NCI-H2227 (cell line): ENCODE measurements around the gene PRR15L.

Experiments
- DNase-seq: peaks from one replicate; lab custom pipeline; 2025; ENCODE audit not compliant: unreplicated experiment; lab: John Stamatoyannopoulos, UW

PRR15L gene

GRCh38 chr17:47962901-47963300, 5.2 kb upstream of the PRR15L start:
- no peak for DNase-seq

GRCh38 chr17:47961406-47961805, 3.7 kb upstream of the PRR15L start:
- DNase-seq, result no peak

- peak; percentile 22 for DNase-seq
Measured at GRCh38 chr17:47959825-47960655, 2.4 kb upstream of the PRR15L start.

- DNase-seq, result no peak
Measured at GRCh38 chr17:47956791-47957590, 692 bp downstream of the PRR15L start.

GRCh38 chr17:47955497-47956461, 1.9 kb downstream of the PRR15L start:
- no peak for DNase-seq

GRCh38 chr17:47953909-47954308, 3.8 kb downstream of the PRR15L start:
- no peak for DNase-seq

GRCh38 chr17:47952171-47953021, 5.3 kb downstream of the PRR15L start:
- no peak for DNase-seq

GRCh38 chr17:47950448-47950847, 7.2 kb downstream of the PRR15L start:
- no peak for DNase-seq

GRCh38 chr17:47949946-47950345, 7.7 kb downstream of the PRR15L start:
- no peak for DNase-seq

GRCh38 chr17:47949197-47949759, 8.4 kb downstream of the PRR15L start:
- peak; percentile 88 for DNase-seq

GRCh38 chr17:47948706-47949196, 8.9 kb downstream of the PRR15L start:
- DNase-seq, result no peak

GRCh38 chr17:47946929-47947397, 10.7 kb downstream of the PRR15L start:
- peak; percentile 75 for DNase-seq

- no peak for DNase-seq
Measured at GRCh38 chr17:47946516-47946915, 11.2 kb downstream of the PRR15L start.

GRCh38 chr17:47945529-47946508, 11.9 kb downstream of the PRR15L start:
- no peak for DNase-seq

- DNase-seq, result no peak
Measured at GRCh38 chr17:47945080-47945479, 12.6 kb downstream of the PRR15L start.

GRCh38 chr17:47942568-47942967, 15.1 kb downstream of the PRR15L start:
- no peak for DNase-seq

GRCh38 chr17:47942096-47942510, 15.6 kb downstream of the PRR15L start:
- no peak for DNase-seq
